NT2/D1 (cell line): ENCODE data around the gene NUBP1.

Source experiments
- DNase-seq: peaks from one replicate; pipeline ENCODE4 v3.0.0-alpha.2; 2011; ENCODE audit warnings: low read depth, low spot score
- H3K27me3 ChIP-seq: 2 replicates; pipeline ENCODE4 v1.6.0; 2011; ENCODE audit warnings: mild to moderate bottlenecking; ENCODE audit not compliant: insufficient read length, insufficient read depth
- H3K36me3 ChIP-seq: 2 replicates; pipeline ENCODE4 v1.6.1; 2011; ENCODE audit warnings: mild to moderate bottlenecking, low read length, mixed read lengths; ENCODE audit not compliant: insufficient read depth, insufficient read length
- H3K4me1 ChIP-seq: 2 replicates; pipeline ENCODE4 v1.5.1; 2011; ENCODE audit not compliant: insufficient read depth, insufficient read length
- H3K4me3 ChIP-seq: 2 replicates; pipeline ENCODE4 v1.5.1; 2011; ENCODE audit warnings: low read depth; ENCODE audit not compliant: insufficient read length
- H3K9ac ChIP-seq: 2 replicates; pipeline ENCODE4 v1.6.0; 2011; ENCODE audit warnings: low read depth; ENCODE audit not compliant: insufficient read length
- H3K9me3 ChIP-seq: 2 replicates; pipeline ENCODE4 v1.5.1; 2011; ENCODE audit warnings: mild to moderate bottlenecking, low read length; ENCODE audit not compliant: insufficient read depth
- SUZ12 ChIP-seq: IDR thresholded peaks from 2 replicates; pipeline ENCODE4 v1.6.1; 2011; ENCODE audit not compliant: insufficient read length, insufficient read depth; ENCODE audit errors: extremely low read depth
- YY1 ChIP-seq: IDR thresholded peaks from 2 replicates; pipeline ENCODE4 v1.6.1; 2011; ENCODE audit not compliant: insufficient read length, insufficient read depth
- ZNF274 ChIP-seq: IDR thresholded peaks from 2 replicates; pipeline ENCODE4 v1.6.1; 2011; ENCODE audit warnings: mild to moderate bottlenecking, low read depth, low read length

NUBP1 gene

DNA sequence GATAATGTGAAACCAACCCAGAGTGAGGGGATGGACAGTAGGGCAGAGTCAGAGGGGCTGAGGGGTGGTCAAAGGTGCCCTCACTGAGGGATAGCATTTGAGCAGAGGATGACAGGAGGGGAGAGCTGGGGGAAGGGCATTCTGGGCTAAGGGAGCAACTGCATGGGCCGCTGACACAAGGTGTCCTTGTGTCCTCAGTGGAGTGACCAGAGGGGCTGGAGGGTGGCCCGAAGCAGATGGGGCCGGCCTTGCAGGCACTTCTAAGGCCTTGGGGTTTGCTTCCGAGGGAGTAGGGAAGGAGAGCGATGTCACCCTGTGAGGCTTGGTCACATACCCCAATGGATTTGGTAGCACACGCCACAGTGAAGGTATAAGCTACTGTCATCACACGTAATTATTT lies 10.0 kb downstream of the NUBP1 start:
- H3K4me3 ChIP-seq: no peak overlapping the region
- H3K36me3 ChIP-seq: peaks cover 72% of the 10 kb centered on the region
- H3K9me3 ChIP-seq: no peaks in the 10 kb centered on the region
- no peak for DNase-seq
- no peak overlapping the region for H3K9ac ChIP-seq
- H3K4me1 ChIP-seq: no peaks in the 10 kb centered on the region
- H3K27me3 ChIP-seq: no peaks in the 10 kb centered on the region
- TF ChIP-seq SUZ12 (no peak), ZNF274 (no peak), YY1 (no peak)

DNA sequence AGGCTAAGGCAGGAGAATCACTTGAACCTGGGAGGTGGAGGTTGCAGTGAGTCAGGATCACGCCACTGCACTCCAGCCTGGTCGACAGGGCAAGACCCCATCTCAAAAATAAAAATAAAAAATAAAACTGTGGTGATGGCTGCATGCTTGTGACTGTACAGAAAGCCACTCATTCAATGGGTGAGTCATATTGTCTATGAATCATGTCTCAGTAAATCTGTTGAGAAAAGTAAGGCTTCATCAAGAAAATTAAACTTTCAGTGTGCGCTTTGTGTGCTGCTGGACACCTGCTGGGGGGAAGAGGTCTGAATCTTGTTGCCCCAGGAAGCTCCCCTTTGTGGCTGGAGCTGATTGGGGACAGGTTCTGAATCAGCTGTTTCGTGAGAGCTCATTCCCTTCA lies 11.3 kb downstream of the NUBP1 start:
- H3K36me3 ChIP-seq: peaks cover 78% of the 10 kb centered on the region
- no peaks in the 10 kb centered on the region for H3K4me1 ChIP-seq
- H3K9me3 ChIP-seq: no peaks in the 10 kb centered on the region
- H3K27me3 ChIP-seq: no peaks in the 10 kb centered on the region
- no peak for DNase-seq
- H3K9ac ChIP-seq: no peak overlapping the region
- TF ChIP-seq YY1: no peak
- TF ChIP-seq ZNF274: no peak
- no peak for TF ChIP-seq SUZ12
- H3K4me3 ChIP-seq: no peak overlapping the region

DNA sequence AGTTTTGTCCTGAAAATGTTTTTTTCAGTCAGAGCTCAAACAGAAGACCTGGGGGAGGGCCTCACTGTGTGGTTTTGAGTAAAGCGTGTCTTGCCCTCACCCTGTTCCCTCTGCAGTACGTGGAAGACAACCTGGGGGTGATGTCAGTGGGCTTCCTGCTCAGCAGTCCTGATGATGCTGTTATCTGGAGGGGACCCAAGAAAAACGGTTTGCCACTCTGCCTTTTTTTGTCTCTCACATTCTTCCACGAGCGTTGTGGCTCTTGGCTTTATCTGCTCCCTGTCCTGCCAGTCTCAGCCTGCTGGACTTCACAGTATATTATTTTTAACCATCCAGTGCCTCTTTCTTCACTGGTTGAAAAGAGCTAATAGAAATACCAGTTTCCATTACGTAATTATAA lies 12.9 kb downstream of the NUBP1 start:
- no peaks in the 10 kb centered on the region for H3K9me3 ChIP-seq
- H3K4me3 ChIP-seq: no peak overlapping the region
- H3K4me1 ChIP-seq: no peaks in the 10 kb centered on the region
- H3K27me3 ChIP-seq: no peaks in the 10 kb centered on the region
- no peak for TF ChIP-seq YY1
- no peak overlapping the region for H3K9ac ChIP-seq
- peaks cover 81% of the 10 kb centered on the region for H3K36me3 ChIP-seq
- no peak for DNase-seq

DNA sequence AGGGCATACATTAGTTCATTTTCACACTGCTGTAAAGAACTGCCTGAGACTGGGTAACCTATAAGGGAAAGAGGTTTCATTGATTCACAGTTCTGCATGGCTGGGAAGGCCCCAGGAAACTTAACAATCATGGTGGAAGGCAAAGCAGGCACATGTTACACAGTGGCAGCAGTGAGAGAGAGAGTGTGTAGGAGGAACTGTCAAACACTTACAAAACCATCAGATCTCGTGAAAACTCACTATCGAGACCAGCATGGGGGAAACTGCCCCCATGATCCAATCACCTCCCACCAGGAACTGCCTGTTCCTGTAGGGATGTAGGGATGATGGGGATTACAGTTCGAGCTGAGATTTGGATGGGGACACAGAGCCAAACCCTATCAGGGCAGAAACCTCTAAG lies 17.2 kb downstream of the NUBP1 start:
- H3K4me3 ChIP-seq: no peak overlapping the region
- H3K36me3 ChIP-seq: peaks cover 94% of the 10 kb centered on the region
- no peak for DNase-seq

DNA sequence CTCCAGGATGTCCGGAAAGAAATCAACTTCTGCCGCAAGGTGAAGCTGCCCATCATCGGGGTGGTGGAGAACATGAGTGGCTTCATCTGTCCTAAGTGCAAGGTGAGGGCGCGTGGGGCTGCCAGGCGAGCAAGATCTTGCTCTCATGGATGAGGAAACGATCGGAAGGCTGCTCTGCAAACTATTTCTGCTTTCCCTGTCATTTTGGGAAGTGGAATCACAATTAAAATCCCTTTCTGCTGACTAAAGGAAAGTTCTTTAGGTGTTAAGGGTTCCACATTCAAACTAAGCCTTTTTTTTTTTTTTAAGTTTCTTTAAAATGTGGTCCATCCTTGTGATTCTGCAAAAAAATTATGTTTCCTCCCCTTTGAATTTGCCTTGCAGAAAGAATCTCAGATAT lies 17.7 kb downstream of the NUBP1 start:
- TF ChIP-seq ZNF274: no peak
- TF ChIP-seq SUZ12: no peak
- no peak for TF ChIP-seq YY1
- no peak overlapping the region for H3K4me3 ChIP-seq
- H3K9me3 ChIP-seq: no peaks in the 10 kb centered on the region
- H3K27me3 ChIP-seq: no peaks in the 10 kb centered on the region
- peaks cover 8% of the 10 kb centered on the region for H3K4me1 ChIP-seq
- DNase-seq: no peak
- H3K36me3 ChIP-seq: peaks cover 95% of the 10 kb centered on the region
- H3K9ac ChIP-seq: no peak overlapping the region

More for the DNA sequence above, 17.2 kb downstream of the NUBP1 start:
- H3K9me3 ChIP-seq: no peaks in the 10 kb centered on the region
- H3K9ac ChIP-seq: no peak overlapping the region
- TF ChIP-seq YY1: no peak
- no peak for TF ChIP-seq ZNF274
- TF ChIP-seq SUZ12: no peak
- no peaks in the 10 kb centered on the region for H3K27me3 ChIP-seq
- peaks cover 8% of the 10 kb centered on the region for H3K4me1 ChIP-seq

DNA sequence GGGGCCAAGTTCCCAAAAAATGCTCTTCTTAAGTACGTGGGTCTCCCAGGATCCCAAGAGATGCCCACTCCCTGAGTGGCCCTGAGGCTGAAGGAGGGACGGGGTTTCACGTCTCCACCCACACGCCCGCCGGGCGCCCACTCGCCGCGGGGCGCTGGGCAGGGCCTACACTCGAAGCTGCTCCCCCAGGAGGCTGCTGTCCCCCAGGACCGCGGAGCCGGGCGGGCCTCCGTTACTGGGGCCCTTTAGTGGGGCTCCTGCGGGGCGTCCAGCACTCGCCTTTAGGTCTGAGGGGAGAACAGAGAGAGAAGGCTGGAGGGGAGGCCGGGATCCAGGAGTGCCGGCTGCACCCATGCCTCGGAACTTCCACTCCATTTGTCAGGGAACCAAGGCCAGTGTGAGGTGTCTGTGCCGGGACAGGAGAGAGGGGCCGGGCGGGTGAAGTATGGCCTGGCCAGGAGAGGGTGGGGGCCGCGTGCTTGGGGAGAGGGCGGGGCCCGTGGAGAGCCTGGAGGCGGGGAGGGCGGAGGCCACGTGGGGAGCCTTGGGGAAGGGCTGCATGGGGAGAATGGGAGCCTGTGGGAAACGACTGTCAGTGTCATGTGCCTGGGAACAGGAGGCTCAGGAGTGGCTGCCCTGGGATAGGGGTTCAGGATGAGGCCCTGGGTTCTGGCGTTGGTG lies 18.8 kb downstream of the NUBP1 start:
- H3K27me3 ChIP-seq: no peaks in the 10 kb centered on the region
- TF ChIP-seq YY1 (no peak), SUZ12 (no peak), ZNF274 (no peak)
- H3K36me3 ChIP-seq: peaks cover 88% of the 10 kb centered on the region
- no peak overlapping the region for H3K9ac ChIP-seq
- H3K4me1 ChIP-seq: peaks cover 8% of the 10 kb centered on the region
- no peak overlapping the region for H3K4me3 ChIP-seq
- no peaks in the 10 kb centered on the region for H3K9me3 ChIP-seq
- no peak for DNase-seq

DNA sequence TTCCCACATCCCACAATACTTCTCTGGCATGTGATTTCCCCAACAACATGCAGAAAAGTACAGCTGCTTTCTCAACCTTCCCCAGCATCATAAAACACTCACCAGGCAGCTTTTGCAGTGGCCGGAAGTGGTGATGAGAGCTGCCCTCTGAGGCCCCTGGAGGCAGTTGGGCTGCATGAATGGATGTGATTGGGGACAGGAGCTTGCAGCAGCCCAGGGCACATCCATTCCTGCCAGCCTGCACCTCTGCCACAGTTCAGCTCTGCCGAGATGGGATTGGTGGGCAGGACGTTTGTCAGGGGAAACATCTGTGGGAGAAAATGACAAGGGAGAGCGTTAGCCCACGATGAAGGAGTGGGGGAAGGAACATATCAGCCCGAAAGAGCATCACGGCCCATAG lies 19.8 kb downstream of the NUBP1 start:
- no peak for TF ChIP-seq SUZ12
- no peak for TF ChIP-seq YY1
- no peak for TF ChIP-seq ZNF274
- Histone ChIP-seq H3K36me3 (peaks cover 86% of the 10 kb centered on the region), H3K9me3 (no peaks in the 10 kb centered on the region)

More for the DNA sequence above, 19.8 kb downstream of the NUBP1 start:
- no peak overlapping the region for H3K4me3 ChIP-seq
- H3K9ac ChIP-seq: no peak overlapping the region
- peaks cover 8% of the 10 kb centered on the region for H3K4me1 ChIP-seq
- no peaks in the 10 kb centered on the region for H3K27me3 ChIP-seq
- no peak for DNase-seq
